GM12865 (cell line): ENCODE measurements around the gene CCNE1.

Source experiments
- DNase-seq: peaks from one replicate; pipeline ENCODE4 v3.0.0; 2010; ENCODE audit warnings: low read depth
- H3K4me3 ChIP-seq: 2 replicates; pipeline ENCODE4 v1.5.1; 2011; ENCODE audit warnings: mild to moderate bottlenecking, low read depth, low read length, control low read depth
- CTCF ChIP-seq: IDR thresholded peaks from 2 replicates; pipeline ENCODE4 v1.5.1; 2011; ENCODE audit warnings: low read length, control low read depth, low read depth, inconsistent platforms; ENCODE audit not compliant: insufficient read depth; ENCODE audit errors: missing control alignments

CCNE1 gene

GRCh38 chr19:29866011-29866410 lies 54.2 kb downstream of the CCNE1 start:
- H3K4me3 ChIP-seq, result no peak overlapping the region
- no peak for TF ChIP-seq CTCF
- no peak for DNase-seq

GRCh38 chr19:29867984-29868383 lies 56.2 kb downstream of the CCNE1 start:
- no peak for DNase-seq
- no peak for TF ChIP-seq CTCF
- H3K4me3 ChIP-seq, result no peak overlapping the region

GRCh38 chr19:29871143-29871542 lies 59.4 kb downstream of the CCNE1 start:
- no peak overlapping the region for H3K4me3 ChIP-seq
- no peak for DNase-seq
- TF ChIP-seq CTCF, result no peak

- TF ChIP-seq CTCF, result peak; percentile 24
- DNase-seq, result peak; percentile 43
- H3K4me3 ChIP-seq, result no peak overlapping the region
Observed at GRCh38 chr19:29872224-29872731, 60.5 kb downstream of the CCNE1 start.

GRCh38 chr19:29873024-29873800 lies 61.4 kb downstream of the CCNE1 start:
- DNase-seq, result peak; percentile 68
- H3K4me3 ChIP-seq, result peak overlapping the region; percentile 54

More at GRCh38 chr19:29873024-29873800, 61.4 kb downstream of the CCNE1 start:
- peak; percentile 70 for TF ChIP-seq CTCF
